ENCODE results near the gene ORC3.

DNA sequence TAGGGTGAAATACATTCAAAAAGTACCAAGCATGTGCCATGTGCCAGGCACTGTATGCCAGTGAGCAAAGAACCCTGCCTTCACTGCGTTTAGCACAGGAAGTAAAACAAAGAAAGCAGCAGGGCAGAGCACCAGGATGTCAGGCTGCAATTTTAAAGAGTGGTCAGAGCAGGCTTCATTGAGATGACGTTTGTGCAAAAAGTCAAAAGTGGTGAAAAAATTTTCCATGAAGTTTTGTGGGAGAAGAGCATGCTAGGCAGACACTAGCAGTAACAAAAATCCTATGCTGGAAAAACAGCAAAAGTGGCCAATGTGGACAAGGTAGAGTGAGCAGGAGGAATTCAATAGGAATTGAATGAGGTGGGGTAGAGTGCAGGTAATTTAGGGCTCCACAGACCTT is 80.8 kb downstream of the ORC3 start:
- TF ChIP-seq, protein P1, sequence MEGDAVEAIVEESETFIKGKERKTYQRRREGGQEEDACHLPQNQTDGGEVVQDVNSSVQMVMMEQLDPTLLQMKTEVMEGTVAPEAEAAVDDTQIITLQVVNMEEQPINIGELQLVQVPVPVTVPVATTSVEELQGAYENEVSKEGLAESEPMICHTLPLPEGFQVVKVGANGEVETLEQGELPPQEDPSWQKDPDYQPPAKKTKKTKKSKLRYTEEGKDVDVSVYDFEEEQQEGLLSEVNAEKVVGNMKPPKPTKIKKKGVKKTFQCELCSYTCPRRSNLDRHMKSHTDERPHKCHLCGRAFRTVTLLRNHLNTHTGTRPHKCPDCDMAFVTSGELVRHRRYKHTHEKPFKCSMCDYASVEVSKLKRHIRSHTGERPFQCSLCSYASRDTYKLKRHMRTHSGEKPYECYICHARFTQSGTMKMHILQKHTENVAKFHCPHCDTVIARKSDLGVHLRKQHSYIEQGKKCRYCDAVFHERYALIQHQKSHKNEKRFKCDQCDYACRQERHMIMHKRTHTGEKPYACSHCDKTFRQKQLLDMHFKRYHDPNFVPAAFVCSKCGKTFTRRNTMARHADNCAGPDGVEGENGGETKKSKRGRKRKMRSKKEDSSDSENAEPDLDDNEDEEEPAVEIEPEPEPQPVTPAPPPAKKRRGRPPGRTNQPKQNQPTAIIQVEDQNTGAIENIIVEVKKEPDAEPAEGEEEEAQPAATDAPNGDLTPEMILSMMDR (optimal IDR thresholded peaks at IDR 0.05 in 1 of 3, IDR thresholded peaks at IDR 0.05 in 1 of 3, conservative IDR thresholded peaks at IDR 0.05 in 1 of 3; ENCODE audit: extremely low read depth in 1 of 3, insufficient read depth in 2 of 3, low read length in 3 of 3), result no peak
- TF ChIP-seq EZH2 (IDR thresholded peaks at IDR 0.05; ENCODE audit: low read length), result no peak

All from keratinocyte (primary cell).